Kidney (tissue), 14 donors: ENCODE results near the gene XRCC4. TPM values are rescaled to one million over a fixed set of nuclear protein-coding genes. Genes with fewer than 3 reads are reported as not detected.

Experiments
- DNase-seq, 5 donors: peaks; one replicate each; pipeline ENCODE4 v3.0.0-alpha.2; 2013 to 2020
- FAIRE-seq: peaks from 2 replicates; lab custom pipeline; 2012; peaks lifted over from hg19 to GRCh38; lab: Jason Lieb, UNC
- H3K27ac ChIP-seq, 2 donors: one replicate each; pipeline ENCODE4 v1.7.0; 2013; ENCODE audit warnings: low read depth in 2 of 2, low read length in 2 of 2, inconsistent platforms in 1 of 2
- H3K27me3 ChIP-seq: one replicate; pipeline ENCODE4 v1.7.1; 2013; ENCODE audit warnings: low read length, inconsistent platforms; ENCODE audit not compliant: control insufficient read depth, insufficient read depth
- H3K36me3 ChIP-seq, 3 donors: one replicate each; pipeline versions ENCODE4 v1.7.0 to v1.7.1; 2013; ENCODE audit warnings: low read length in 3 of 3, control low read depth in 1 of 3, inconsistent platforms in 1 of 3; ENCODE audit not compliant: insufficient read depth in 3 of 3, control insufficient read depth in 2 of 3
- H3K4me1 ChIP-seq, 3 donors: one replicate each; pipeline versions ENCODE4 v1.7.0 to v1.7.1; 2013; ENCODE audit warnings: low read length in 3 of 3, inconsistent platforms in 1 of 3, low read depth in 1 of 3; ENCODE audit not compliant: control insufficient read depth in 2 of 3, insufficient read depth in 2 of 3
- H3K4me3 ChIP-seq, 3 donors: one replicate each; pipeline versions ENCODE4 v1.7.0 to v1.8.1; 2013; ENCODE audit warnings: low read length in 3 of 3, control low read depth in 1 of 3, inconsistent platforms in 1 of 3
- H3K9ac ChIP-seq, 3 donors: one replicate each; pipeline versions ENCODE4 v1.7.0 to v1.7.1; 2013; ENCODE audit warnings: low read length in 3 of 3, control low read depth in 1 of 3, inconsistent platforms in 1 of 3
- H3K9me3 ChIP-seq, 3 donors: one replicate each; pipeline versions ENCODE4 v1.7.0 to v1.7.1; 2013; ENCODE audit warnings: low read length in 3 of 3, control low read depth in 1 of 3, inconsistent platforms in 1 of 3; ENCODE audit not compliant: control insufficient read depth in 2 of 3, insufficient read depth in 1 of 3
- CTCF ChIP-seq: IDR thresholded peaks from 3 replicates; pipeline ENCODE4 v1.5.1; 2012; ENCODE audit warnings: mild to moderate bottlenecking, moderate library complexity, borderline replicate concordance; ENCODE audit not compliant: insufficient read depth; ENCODE audit errors: extremely low read depth
- intact Hi-C: fragments of 100-400 bp; cut with DNase I; formaldehyde crosslinking; loops from one replicate; pipeline ENCODE4 v1.11.1; 2022
- polyA plus RNA-seq: library from polyadenylated mRNA; stranded (reverse); fragments of 350-450 nt; fragmentation: Illumina TruSeq; extraction: RNeasy Lipid Tissue Mini Kit (QIAGEN cat#74804); gene quantifications from one replicate; pipeline ENCODE4 v1.2.3, GENCODE V29; 2014; ENCODE audit warnings: low read depth, low replicate concordance; ENCODE audit not compliant: insufficient read depth
- total RNA-seq: library from RNA; stranded (reverse); fragmentation: NEBNext Ultra II Directional; extraction: Animal tissue kit (Norgen Biotek cat#: 25700); gene quantifications from one replicate; pipeline ENCODE4 v1.2.1, GENCODE V29; 2021
- donor health status: control.
- donor health status: control.
- donor health status: control.
- donor health status: control.
- donor health status: control.
- donor health status: DM: yes; HTN: yes; CAD: no.
- donor health status: Normal renal cell carcinoma (clear cell type).

XRCC4 gene
- total and polyA plus RNA-seq, 2 donors from 2014 or later = 8.5 to 9.4 TPM

DNA sequence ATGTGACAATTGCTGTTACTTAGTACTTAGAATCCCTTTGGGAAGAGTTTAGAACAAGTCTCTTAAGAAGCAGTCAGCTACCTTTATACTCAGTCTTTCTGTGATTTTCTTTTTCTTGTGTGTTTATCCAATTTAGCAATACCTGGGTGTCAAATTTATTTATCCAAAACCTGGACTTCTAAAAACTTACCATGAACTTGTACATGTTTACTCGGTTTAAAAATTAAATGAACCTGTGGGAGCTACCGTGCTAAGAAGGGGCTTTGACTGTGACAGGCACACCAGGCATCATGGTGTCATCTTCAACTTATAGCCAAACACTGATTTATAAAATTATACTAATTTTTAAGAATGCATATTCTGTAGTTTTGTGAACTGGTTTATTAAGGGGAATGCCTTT is 96.5 kb downstream of the XRCC4 start:
- Histone ChIP-seq H3K27ac (no peak overlapping the region), H3K9ac (no peak overlapping the region), H3K9me3 (no peaks in the 10 kb centered on the region), H3K36me3 (no peaks in the 10 kb centered on the region), H3K4me1 (no peaks in the 10 kb centered on the region), H3K27me3 (no peaks in the 10 kb centered on the region), H3K4me3 (no peak overlapping the region)
- FAIRE-seq (no peak), DNase-seq (no peak)
- intact Hi-C loops = no loop called here
- no peak for TF ChIP-seq CTCF

DNA sequence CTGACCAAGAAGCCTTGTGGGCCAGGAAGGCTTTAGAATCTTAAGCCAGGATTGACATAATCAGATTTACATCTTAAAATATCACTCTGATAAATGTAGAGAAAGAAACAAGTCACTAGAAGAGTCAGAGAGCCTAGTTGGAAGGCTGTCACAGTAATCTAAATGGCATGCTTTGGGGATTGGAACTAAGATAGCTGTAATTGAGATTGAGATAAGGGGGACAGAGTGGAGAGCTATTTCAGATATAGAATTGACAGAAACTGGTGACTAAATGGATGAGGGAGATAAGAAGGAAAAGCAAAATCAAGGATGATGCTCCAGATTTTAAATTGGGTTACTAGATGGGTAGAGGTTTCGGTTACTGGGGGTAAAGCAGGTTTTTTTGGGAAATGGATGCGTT is 100.5 kb downstream of the XRCC4 start:
- Histone ChIP-seq H3K9ac (no peak overlapping the region), H3K36me3 (no peaks in the 10 kb centered on the region), H3K4me3 (no peak overlapping the region), H3K27ac (no peak overlapping the region), H3K4me1 (no peaks in the 10 kb centered on the region), H3K9me3 (no peaks in the 10 kb centered on the region), H3K27me3 (no peaks in the 10 kb centered on the region)
- intact Hi-C loops = no loop called here
- DNase-seq = no peak
- FAIRE-seq = no peak
- no peak for TF ChIP-seq CTCF

GRCh38 chr5:83179966-83180365 is 102.6 kb downstream of the XRCC4 start:
- H3K27me3 ChIP-seq = no peaks in the 10 kb centered on the region
- intact Hi-C loops = no loop called here
- FAIRE-seq (no peak), DNase-seq (no peak)
- H3K36me3 ChIP-seq = no peaks in the 10 kb centered on the region
- no peaks in the 10 kb centered on the region for H3K4me1 ChIP-seq
- no peak overlapping the region for H3K4me3 ChIP-seq
- no peak overlapping the region for H3K27ac ChIP-seq
- no peaks in the 10 kb centered on the region for H3K9me3 ChIP-seq
- no peak for TF ChIP-seq CTCF
- H3K9ac ChIP-seq = no peak overlapping the region

GRCh38 chr5:83184534-83184933 is 107.2 kb downstream of the XRCC4 start:
- DNase-seq (no peak), FAIRE-seq (no peak)
- TF ChIP-seq CTCF = no peak
- Histone ChIP-seq H3K9ac (no peak overlapping the region), H3K4me1 (no peaks in the 10 kb centered on the region), H3K9me3 (no peaks in the 10 kb centered on the region), H3K27ac (no peak overlapping the region), H3K27me3 (no peaks in the 10 kb centered on the region), H3K4me3 (no peak overlapping the region), H3K36me3 (no peaks in the 10 kb centered on the region)
- intact Hi-C loops = no loop called here
